ENCODE measurements around the gene CHRNB2. TPM values are rescaled to one million over a fixed set of nuclear protein-coding genes. Genes with fewer than 3 reads are reported as not detected.

CHRNB2 gene
- total and polyA plus RNA-seq, 9 of the 15 experiments (the other 6 are each of a cell fraction or from before 2014, with no cell fraction given), result 0.01 TPM; not detected in 8

- TF ChIP-seq CEBPG (CRISPR knock-in tag; IDR thresholded peaks at IDR 0.05) (peak; percentile 76), CEBPG (tag; conservative IDR thresholded peaks at IDR 0.05 in 1 of 2, IDR thresholded peaks at IDR 0.05 in 1 of 2) (peak; percentile 83 to 93), HMGXB4 (CRISPR knock-in tag; IDR thresholded peaks at IDR 0.05) (no peak), ZNF395 (CRISPR knock-in tag; IDR thresholded peaks at IDR 0.05) (no peak; the same call in 1 of the 2 replicates), THAP7 (CRISPR knock-in tag; IDR thresholded peaks at IDR 0.05) (no peak), SIRT6 (IDR thresholded peaks at IDR 0.05; ENCODE audit: low read depth, low read length) (no peak), ZNF175 (CRISPR knock-in tag; IDR thresholded peaks at IDR 0.05; ENCODE audit: low read depth) (no peak), ZNF740 (CRISPR knock-in tag; IDR thresholded peaks at IDR 0.05) (no peak), ZNF740 (tag; IDR thresholded peaks at IDR 0.05) (no peak), GTF2E2 (tag; IDR thresholded peaks at IDR 0.05) (no peak), HNRNPUL1 (IDR thresholded peaks at IDR 0.05; ENCODE audit: low read length) (no peak), MTA2 (IDR thresholded peaks at IDR 0.05; ENCODE audit: low read depth) (no peak), HDAC8 (tag; IDR thresholded peaks at IDR 0.05) (no peak), MCM3 (IDR thresholded peaks at IDR 0.05) (no peak), MBD1 (CRISPR knock-in tag; IDR thresholded peaks at IDR 0.05) (no peak), STAT6 (CRISPR knock-in tag; IDR thresholded peaks at IDR 0.05) (no peak), ZNF780A (CRISPR knock-in tag; IDR thresholded peaks at IDR 0.05) (no peak)
These were observed 40.2 kb downstream of the CHRNB2 start, which contains the start of gene ADAR (continued) for GRCh38 chr1:154607609-154608396.
